ENCODE data around the gene TSFM. TPM values are rescaled to one million over a fixed set of nuclear protein-coding genes. Genes with fewer than 3 reads are reported as not detected.

The TSFM gene
- total and polyA plus RNA-seq, 4 donors: 14.6 to 60.5 (median 38.2) TPM

DNA sequence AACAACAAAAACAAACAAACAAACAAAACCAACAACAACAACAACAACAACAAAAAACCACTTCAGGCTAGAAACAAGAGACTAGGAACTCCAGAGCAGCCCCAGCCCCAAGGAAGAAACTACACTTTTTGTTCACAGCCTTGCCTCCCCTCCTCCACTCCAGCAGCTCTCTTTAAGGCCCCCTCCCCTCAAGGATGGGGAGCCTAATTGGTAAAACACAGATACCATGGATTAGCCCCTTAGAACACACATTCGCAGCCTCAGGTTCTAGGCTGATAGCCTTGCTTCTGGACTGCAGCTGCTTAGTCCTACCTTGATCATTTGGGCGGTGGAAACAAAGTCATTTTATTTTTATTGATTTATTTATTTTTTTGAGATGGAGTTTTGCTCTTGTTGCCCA is 47.8 kb downstream of the TSFM start:
- Histone ChIP-seq H3K4me1 (ENCODE audit: control insufficient read depth in 4 of 4, insufficient read depth in 4 of 4, low read length in 3 of 4) (peaks cover 5 to 48% (median 35%) of the 10 kb centered on the region in 4 donors), H3K36me3 (ENCODE audit: control insufficient read depth in 4 of 4, insufficient read depth in 3 of 4, low read depth in 1 of 4, low read length in 3 of 4) (peaks cover 13 to 38% (median 36%) of the 10 kb centered on the region in 4 donors), H3K4me3 (ENCODE audit: low read depth in 1 of 3, low read length in 3 of 3) (no peak overlapping the region), H3K27me3 (ENCODE audit: control insufficient read depth in 4 of 4, insufficient read depth in 4 of 4, low read length in 3 of 4) (no peaks in the 10 kb centered on the region), H3K9me3 (ENCODE audit: control insufficient read depth in 4 of 4, low read length in 3 of 4) (no peaks in the 10 kb centered on the region), H3K9ac (ENCODE audit: low read depth in 1 of 2, low read length in 2 of 2) (no peak overlapping the region), H3K27ac (ENCODE audit: low read depth in 1 of 2, low read length in 2 of 2) (no peak overlapping the region)
- WGBS: 90% methylated on average over 2 of the region's 2 CpGs
- DNase-seq (ENCODE audit: low spot score): no peak
- TF ChIP-seq HNF4A (conservative IDR thresholded peaks at IDR 0.05) (no peak), RAD21 (IDR thresholded peaks at IDR 0.05) (no peak), EGR1 (IDR thresholded peaks at IDR 0.05; ENCODE audit: low read depth in 2 of 2) (no peak), SP1 (IDR thresholded peaks at IDR 0.05) (no peak), RXRA (IDR thresholded peaks at IDR 0.05) (no peak), NR2F2 (IDR thresholded peaks at IDR 0.05) (no peak), GABPA (IDR thresholded peaks at IDR 0.05 in 1 of 2, conservative IDR thresholded peaks at IDR 0.05 in 1 of 2) (no peak), YY1 (IDR thresholded peaks at IDR 0.05) (no peak), HNF4G (IDR thresholded peaks at IDR 0.05) (no peak), TAF1 (conservative IDR thresholded peaks at IDR 0.05) (no peak), FOXA2 (IDR thresholded peaks at IDR 0.05) (no peak), FOXA1 (IDR thresholded peaks at IDR 0.05) (no peak), JUND (IDR thresholded peaks at IDR 0.05) (no peak)
- TF ChIP-seq, protein P1, sequence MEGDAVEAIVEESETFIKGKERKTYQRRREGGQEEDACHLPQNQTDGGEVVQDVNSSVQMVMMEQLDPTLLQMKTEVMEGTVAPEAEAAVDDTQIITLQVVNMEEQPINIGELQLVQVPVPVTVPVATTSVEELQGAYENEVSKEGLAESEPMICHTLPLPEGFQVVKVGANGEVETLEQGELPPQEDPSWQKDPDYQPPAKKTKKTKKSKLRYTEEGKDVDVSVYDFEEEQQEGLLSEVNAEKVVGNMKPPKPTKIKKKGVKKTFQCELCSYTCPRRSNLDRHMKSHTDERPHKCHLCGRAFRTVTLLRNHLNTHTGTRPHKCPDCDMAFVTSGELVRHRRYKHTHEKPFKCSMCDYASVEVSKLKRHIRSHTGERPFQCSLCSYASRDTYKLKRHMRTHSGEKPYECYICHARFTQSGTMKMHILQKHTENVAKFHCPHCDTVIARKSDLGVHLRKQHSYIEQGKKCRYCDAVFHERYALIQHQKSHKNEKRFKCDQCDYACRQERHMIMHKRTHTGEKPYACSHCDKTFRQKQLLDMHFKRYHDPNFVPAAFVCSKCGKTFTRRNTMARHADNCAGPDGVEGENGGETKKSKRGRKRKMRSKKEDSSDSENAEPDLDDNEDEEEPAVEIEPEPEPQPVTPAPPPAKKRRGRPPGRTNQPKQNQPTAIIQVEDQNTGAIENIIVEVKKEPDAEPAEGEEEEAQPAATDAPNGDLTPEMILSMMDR (IDR thresholded peaks at IDR 0.05; ENCODE audit: low read depth, low read length, missing input control): no peak
- TF ChIP-seq, protein P2, sequence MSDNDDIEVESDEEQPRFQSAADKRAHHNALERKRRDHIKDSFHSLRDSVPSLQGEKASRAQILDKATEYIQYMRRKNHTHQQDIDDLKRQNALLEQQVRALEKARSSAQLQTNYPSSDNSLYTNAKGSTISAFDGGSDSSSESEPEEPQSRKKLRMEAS (IDR thresholded peaks at IDR 0.05): no peak
- TF ChIP-seq, protein P3, sequence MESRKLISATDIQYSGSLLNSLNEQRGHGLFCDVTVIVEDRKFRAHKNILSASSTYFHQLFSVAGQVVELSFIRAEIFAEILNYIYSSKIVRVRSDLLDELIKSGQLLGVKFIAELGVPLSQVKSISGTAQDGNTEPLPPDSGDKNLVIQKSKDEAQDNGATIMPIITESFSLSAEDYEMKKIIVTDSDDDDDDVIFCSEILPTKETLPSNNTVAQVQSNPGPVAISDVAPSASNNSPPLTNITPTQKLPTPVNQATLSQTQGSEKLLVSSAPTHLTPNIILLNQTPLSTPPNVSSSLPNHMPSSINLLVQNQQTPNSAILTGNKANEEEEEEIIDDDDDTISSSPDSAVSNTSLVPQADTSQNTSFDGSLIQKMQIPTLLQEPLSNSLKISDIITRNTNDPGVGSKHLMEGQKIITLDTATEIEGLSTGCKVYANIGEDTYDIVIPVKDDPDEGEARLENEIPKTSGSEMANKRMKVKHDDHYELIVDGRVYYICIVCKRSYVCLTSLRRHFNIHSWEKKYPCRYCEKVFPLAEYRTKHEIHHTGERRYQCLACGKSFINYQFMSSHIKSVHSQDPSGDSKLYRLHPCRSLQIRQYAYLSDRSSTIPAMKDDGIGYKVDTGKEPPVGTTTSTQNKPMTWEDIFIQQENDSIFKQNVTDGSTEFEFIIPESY (IDR thresholded peaks at IDR 0.05): no peak
- TF ChIP-seq, protein P4, sequence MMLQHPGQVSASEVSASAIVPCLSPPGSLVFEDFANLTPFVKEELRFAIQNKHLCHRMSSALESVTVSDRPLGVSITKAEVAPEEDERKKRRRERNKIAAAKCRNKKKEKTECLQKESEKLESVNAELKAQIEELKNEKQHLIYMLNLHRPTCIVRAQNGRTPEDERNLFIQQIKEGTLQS (IDR thresholded peaks at IDR 0.05): no peak
- TF ChIP-seq, protein P5, sequence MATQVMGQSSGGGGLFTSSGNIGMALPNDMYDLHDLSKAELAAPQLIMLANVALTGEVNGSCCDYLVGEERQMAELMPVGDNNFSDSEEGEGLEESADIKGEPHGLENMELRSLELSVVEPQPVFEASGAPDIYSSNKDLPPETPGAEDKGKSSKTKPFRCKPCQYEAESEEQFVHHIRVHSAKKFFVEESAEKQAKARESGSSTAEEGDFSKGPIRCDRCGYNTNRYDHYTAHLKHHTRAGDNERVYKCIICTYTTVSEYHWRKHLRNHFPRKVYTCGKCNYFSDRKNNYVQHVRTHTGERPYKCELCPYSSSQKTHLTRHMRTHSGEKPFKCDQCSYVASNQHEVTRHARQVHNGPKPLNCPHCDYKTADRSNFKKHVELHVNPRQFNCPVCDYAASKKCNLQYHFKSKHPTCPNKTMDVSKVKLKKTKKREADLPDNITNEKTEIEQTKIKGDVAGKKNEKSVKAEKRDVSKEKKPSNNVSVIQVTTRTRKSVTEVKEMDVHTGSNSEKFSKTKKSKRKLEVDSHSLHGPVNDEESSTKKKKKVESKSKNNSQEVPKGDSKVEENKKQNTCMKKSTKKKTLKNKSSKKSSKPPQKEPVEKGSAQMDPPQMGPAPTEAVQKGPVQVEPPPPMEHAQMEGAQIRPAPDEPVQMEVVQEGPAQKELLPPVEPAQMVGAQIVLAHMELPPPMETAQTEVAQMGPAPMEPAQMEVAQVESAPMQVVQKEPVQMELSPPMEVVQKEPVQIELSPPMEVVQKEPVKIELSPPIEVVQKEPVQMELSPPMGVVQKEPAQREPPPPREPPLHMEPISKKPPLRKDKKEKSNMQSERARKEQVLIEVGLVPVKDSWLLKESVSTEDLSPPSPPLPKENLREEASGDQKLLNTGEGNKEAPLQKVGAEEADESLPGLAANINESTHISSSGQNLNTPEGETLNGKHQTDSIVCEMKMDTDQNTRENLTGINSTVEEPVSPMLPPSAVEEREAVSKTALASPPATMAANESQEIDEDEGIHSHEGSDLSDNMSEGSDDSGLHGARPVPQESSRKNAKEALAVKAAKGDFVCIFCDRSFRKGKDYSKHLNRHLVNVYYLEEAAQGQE (IDR thresholded peaks at IDR 0.05): no peak

Data from liver (tissue), 9 donors.